KMS-11 (cell line): Measurements from ENCODE around the gene SUV39H2.
"Not testable (repeated sequence)": the region's sequence is repeated elsewhere in the genome, so short reads cannot be mapped to it uniquely, and the experiment has no call there.

Experiments used
- H2AFZ ChIP-seq: fragments of 200-600 bp; sonication (generic); 2 replicates; pipeline ENCODE4 v1.6.1; 2016; ENCODE audit warnings: antibody characterized with exemption, mixed run types, low read depth
- H3K27ac ChIP-seq: fragments of 200-600 bp; sonication (generic); 2 replicates; pipeline ENCODE4 v1.6.1; 2016; ENCODE audit warnings: mild to moderate bottlenecking, mixed run types
- H3K27me3 ChIP-seq: fragments of 200-600 bp; sonication (generic); 2 replicates; pipeline ENCODE4 v1.6.1; 2017; ENCODE audit warnings: mild to moderate bottlenecking, low read depth, mixed run types, moderate library complexity; ENCODE audit not compliant: insufficient read depth
- H3K36me3 ChIP-seq: fragments of 200-600 bp; sonication (generic); 2 replicates; pipeline ENCODE4 v1.6.1; 2017; ENCODE audit warnings: mild to moderate bottlenecking, mixed run types; ENCODE audit not compliant: insufficient read depth
- H3K4me1 ChIP-seq: fragments of 200-600 bp; sonication (generic); 2 replicates; pipeline ENCODE4 v1.6.1; 2016; ENCODE audit warnings: mild to moderate bottlenecking, low read depth, mixed run types; ENCODE audit not compliant: poor library complexity, severe bottlenecking
- H3K4me2 ChIP-seq: fragments of 200-600 bp; sonication (generic); 2 replicates; pipeline ENCODE4 v1.7.0; 2016; ENCODE audit warnings: mild to moderate bottlenecking, mixed run types
- H3K4me3 ChIP-seq: fragments of 200-600 bp; sonication (generic); IDR thresholded peaks from 2 replicates; pipeline ENCODE4 v1.6.1; 2017; ENCODE audit warnings: low read depth, low read length, mixed read lengths; ENCODE audit not compliant: insufficient read depth
- H3K79me2 ChIP-seq: fragments of 200-600 bp; sonication (generic); 2 replicates; pipeline ENCODE4 v1.6.1; 2016; ENCODE audit warnings: low read depth, mixed run types; ENCODE audit not compliant: insufficient read depth
- H3K9ac ChIP-seq: fragments of 200-600 bp; sonication (generic); 2 replicates; pipeline ENCODE4 v1.6.1; 2016; ENCODE audit warnings: mild to moderate bottlenecking, mixed run types
- H4K20me1 ChIP-seq: fragments of 200-600 bp; sonication (generic); 2 replicates; pipeline ENCODE4 v1.6.1; 2016; ENCODE audit warnings: mild to moderate bottlenecking, mixed run types; ENCODE audit not compliant: insufficient read depth
- CTCF ChIP-seq: fragments of 200-600 bp; sonication (generic); conservative IDR thresholded peaks from 2 replicates; pipeline ENCODE4 v1.6.1; 2017; ENCODE audit warnings: low read depth, mild to moderate bottlenecking, antibody characterized with exemption, low read length, moderate library complexity, mixed read lengths

Gene SUV39H2

GRCh38 chr10:14936584-14936983 lies 57.9 kb downstream of the SUV39H2 start:
- Histone ChIP-seq H3K27me3 (no peaks in the 10 kb centered on the region), H3K36me3 (peaks cover 5% of the 10 kb centered on the region; the same call in 1 of the 2 replicates), H3K4me2 (no peak overlapping the region), H3K9ac (no peak overlapping the region), H3K79me2 (no peaks in the 10 kb centered on the region; the same call in 1 of the 2 replicates), H3K27ac (no peak overlapping the region), H3K4me3 (no peak overlapping the region), H4K20me1 (no peaks in the 10 kb centered on the region), H2AFZ (no peak overlapping the region), H3K4me1 (peaks cover 11% of the 10 kb centered on the region)
- TF ChIP-seq CTCF: no peak

GRCh38 chr10:14938971-14939370 lies 60.3 kb downstream of the SUV39H2 start:
- not testable (repeated sequence) for H3K4me2 ChIP-seq, H3K27ac ChIP-seq, H3K79me2 ChIP-seq, H3K27me3 ChIP-seq, H2AFZ ChIP-seq, H3K4me3 ChIP-seq, H4K20me1 ChIP-seq, H3K9ac ChIP-seq, H3K36me3 ChIP-seq
- H3K4me1 ChIP-seq: peaks cover 11% of the 10 kb centered on the region

- H3K4me2 ChIP-seq: not testable (repeated sequence)
These were observed 63.7 kb downstream of the SUV39H2 start for GRCh38 chr10:14942147-14942949.

GRCh38 chr10:14942950-14943338 lies 64.3 kb downstream of the SUV39H2 start:
- H3K36me3 ChIP-seq: peaks cover 14% of the 10 kb centered on the region; the same call in 1 of the 2 replicates
- not testable (repeated sequence) for H3K27ac ChIP-seq, H3K4me3 ChIP-seq, H3K27me3 ChIP-seq, H2AFZ ChIP-seq, H4K20me1 ChIP-seq, H3K9ac ChIP-seq, H3K4me2 ChIP-seq
- peaks cover 26% of the 10 kb centered on the region; the same call in 1 of the 2 replicates for H3K79me2 ChIP-seq
- peaks cover 11% of the 10 kb centered on the region for H3K4me1 ChIP-seq

More at GRCh38 chr10:14942147-14942949, 63.7 kb downstream of the SUV39H2 start:
- peaks cover 20% of the 10 kb centered on the region; the same call in 1 of the 2 replicates for H3K79me2 ChIP-seq
- H3K4me3 ChIP-seq, H3K9ac ChIP-seq, H4K20me1 ChIP-seq, H3K27me3 ChIP-seq, H2AFZ ChIP-seq, H3K27ac ChIP-seq: not testable (repeated sequence)
- H3K36me3 ChIP-seq: peaks cover 14% of the 10 kb centered on the region; the same call in 1 of the 2 replicates
- H3K4me1 ChIP-seq: peaks cover 11% of the 10 kb centered on the region

- Histone ChIP-seq H3K4me3 (no peak overlapping the region), H4K20me1 (no peaks in the 10 kb centered on the region), H3K4me1 (peaks cover under 1% of the 10 kb centered on the region), H3K79me2 (peaks cover 47% of the 10 kb centered on the region), H3K36me3 (peaks cover 14% of the 10 kb centered on the region; the same call in 1 of the 2 replicates), H2AFZ (no peak overlapping the region), H3K27me3 (no peaks in the 10 kb centered on the region), H3K4me2 (no peak overlapping the region), H3K9ac (no peak overlapping the region), H3K27ac (no peak overlapping the region)
- TF ChIP-seq CTCF: no peak
These were observed 66.4 kb downstream of the SUV39H2 start for GRCh38 chr10:14945108-14945507.

- Histone ChIP-seq H3K27me3 (no peaks in the 10 kb centered on the region), H4K20me1 (no peaks in the 10 kb centered on the region), H3K36me3 (peaks cover 14% of the 10 kb centered on the region; the same call in 1 of the 2 replicates), H3K4me1 (peaks cover 16% of the 10 kb centered on the region), H3K4me2 (no peak overlapping the region), H3K9ac (no peak overlapping the region), H3K79me2 (peaks cover 69% of the 10 kb centered on the region), H2AFZ (no peak overlapping the region), H3K4me3 (no peak overlapping the region), H3K27ac (no peak overlapping the region)
- no peak for TF ChIP-seq CTCF
These were observed 68.6 kb downstream of the SUV39H2 start for GRCh38 chr10:14947268-14947667.
